ENCODE measurements around the gene TSR3.

TSR3 gene

DNA sequence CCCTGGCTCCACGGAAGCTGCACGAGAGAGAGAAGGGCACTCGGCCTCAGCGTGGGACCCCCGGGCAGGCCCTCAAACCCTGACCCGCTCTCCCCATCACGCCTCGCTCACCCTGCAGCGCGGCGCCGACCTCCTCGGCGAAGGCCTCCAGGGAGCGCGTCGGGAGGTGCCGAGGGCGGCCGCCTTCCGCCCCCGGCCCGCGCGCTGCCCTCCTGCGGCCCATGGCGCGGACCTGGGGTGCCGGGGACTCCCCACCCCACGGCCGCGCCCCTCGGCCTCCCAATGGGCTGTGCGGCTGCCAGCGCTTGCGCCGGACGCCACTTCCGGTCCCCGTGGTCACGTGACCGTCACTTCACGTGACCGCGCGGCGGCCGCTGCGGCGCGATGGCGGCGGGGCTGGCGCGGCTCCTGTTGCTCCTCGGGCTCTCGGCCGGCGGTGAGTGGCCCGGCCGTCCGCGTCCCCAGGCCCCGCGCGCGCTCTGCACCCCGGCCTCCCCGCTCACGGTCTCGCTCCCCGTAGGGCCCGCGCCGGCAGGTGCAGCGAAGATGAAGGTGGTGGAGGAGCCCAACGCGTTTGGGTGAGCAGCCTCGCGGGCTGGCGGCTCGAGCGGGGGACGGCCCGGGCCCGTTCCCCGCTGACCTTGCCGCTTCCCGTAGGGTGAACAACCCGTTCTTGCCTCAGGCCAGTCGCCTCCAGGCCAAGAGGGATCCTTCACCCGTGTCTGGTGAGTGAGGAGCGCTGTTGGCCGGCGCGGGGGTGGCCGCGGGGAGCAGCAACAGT, at the start of gene TSR3, which contains the start of gene GNPTG:
Gene TSR3, minus strand, starts transcription at position 297 of the 781 bp plus-strand sequence. Its CDS starts 74 bp downstream, at position 223.
Gene GNPTG, plus strand, starts transcription at position 350 of the 781 bp plus-strand sequence. Its CDS starts 35 bp downstream, at position 385.
- peak within 1 kb of the TSS; percentile 88 for H3K4me3 ChIP-seq (ENCODE audit: low read depth, low read length)

DNA sequence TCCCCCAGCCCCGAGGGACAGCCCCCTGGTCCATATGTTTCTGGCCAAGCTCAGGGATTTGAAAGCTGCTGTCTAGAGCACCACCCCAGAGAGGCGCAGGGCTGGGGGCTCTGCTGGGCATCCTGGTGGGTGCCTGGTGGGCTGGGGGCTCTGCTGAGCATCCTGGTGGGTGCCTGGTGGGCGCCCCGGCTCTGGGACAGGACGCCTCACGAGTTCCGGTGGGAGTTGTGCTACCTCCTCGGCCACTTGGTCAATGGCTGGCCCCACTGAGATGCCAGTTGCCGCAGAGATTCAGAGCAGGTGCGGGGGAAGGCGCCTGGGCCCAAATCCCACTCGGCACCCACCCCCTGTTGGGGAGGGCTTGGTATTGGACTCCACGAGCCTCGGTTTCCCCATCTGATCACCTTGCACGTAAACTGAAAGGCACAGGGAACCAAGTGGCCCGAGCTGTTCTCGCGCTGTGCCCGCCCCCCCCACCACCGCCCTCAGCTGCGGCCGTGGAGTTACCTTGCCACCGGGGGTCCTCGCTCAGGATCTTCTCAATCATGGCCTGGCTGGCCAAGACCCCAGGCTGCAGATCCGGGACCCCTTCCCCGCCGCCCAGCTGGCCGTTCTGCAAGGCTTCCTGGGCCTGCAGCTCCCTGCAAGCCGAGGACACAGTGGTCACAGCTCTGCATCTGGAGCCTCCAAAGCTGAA, 49.5 kb upstream of the TSR3 start:
- no peak overlapping the region for H3K4me3 ChIP-seq (ENCODE audit: low read depth, low read length)

DNA sequence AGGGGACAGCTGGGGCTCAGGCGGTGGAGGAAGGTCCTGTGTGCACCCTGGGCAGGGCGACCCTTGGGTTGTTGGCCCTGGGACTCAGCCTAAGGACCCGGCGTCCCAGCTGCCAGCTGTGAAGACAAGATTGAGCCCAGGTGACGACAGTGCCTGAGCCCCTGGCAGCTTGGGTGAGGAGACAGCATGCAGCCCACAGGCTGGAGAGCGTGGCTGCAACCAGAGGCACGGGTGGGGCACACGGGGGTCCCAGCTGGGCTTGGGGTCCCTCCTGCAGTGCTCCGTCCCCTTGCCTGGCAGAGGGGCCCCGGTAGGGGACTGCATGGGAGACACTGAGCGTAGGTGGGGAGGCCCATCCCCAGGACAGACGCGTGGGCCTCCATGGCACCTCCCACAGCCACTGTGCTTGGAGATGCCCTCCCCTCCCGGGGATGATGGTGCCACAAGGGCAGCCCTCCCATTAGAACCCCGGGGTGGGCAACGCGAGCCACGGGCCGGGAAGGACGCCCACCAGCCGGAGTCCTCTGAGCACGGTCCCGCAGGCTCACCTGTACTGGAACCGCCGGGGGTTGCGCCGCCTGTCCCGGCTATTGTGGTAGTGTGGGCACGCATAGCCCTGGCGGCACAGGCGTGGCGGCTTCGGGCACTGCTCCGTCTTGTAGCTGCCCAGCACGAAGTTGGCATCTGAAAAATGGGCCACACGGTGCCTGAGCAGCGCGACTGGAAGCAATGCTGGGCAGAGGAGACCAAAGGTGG, 47.3 kb upstream of the TSR3 start:
- H3K4me3 ChIP-seq (ENCODE audit: low read depth, low read length), result no peak overlapping the region

DNA sequence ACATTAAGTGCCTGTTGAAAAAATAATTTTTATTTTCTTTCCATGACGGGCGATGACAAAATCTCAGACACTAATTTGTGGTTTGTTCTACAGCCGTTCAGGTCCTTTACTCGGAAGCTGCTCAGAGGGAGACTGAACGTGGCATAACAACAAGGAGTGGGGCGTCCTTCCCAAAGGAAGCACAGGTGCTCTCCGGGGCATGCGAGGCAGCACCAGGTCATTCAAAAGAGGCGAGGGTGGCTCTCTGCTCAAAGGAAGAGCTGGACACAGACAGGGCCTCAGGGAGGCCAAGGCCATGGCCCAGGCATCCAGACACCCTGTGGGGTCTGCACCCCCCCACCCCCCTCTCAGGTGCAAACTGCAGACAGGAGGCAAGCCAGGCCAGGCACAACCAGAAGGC, 46.7 kb upstream of the TSR3 start:
- no peak overlapping the region for H3K4me3 ChIP-seq (ENCODE audit: low read depth, low read length)

DNA sequence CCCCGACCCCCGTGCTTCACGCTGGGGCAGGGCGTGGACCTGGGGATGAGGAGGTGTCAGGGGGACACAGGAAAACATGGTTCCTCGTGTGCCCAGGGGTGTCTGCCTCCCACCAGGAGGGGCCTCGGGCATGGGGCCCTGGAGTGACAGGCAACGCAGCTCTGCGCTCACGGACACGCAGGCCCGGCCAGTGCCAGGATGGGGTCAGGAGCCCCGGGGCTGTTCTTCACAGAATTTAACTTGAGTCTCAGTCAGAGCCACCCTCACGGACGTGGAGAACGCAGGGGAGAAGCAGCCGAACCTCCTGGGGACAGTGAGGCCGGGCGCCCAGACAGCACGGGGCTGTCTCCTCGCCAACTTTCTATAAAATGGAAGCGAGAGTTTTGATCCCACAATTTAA, 46.1 kb upstream of the TSR3 start:
- no peak overlapping the region for H3K4me3 ChIP-seq (ENCODE audit: low read depth, low read length)

DNA sequence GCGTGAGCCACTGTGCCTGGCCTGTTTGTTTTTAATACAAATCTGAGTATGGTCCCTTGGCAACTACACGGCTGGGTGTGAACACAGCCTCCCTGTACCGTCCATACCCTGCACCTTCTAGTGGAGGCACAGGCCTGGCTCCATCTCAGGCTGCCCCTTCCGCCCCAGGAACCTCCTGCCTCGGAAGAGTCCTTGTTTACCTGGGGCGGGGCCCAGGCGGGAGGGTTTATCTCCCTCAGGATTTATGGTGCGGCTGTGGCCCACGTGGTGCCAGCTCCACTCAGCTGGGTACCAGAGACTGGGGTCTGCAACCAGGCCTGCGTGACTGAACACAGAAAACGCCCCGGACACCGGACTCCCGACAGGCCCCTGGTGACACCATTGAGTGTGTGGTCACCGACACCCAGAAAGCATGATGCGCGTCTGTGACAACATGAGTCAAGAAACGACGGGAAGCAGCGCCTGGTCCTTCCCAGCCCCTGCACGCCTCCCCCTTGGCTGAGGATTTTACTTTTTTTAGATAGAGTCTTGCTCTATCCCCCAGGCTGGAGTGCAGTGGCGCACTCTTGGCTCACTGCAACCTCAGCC, 43.9 kb upstream of the TSR3 start:
- no peak overlapping the region for H3K4me3 ChIP-seq (ENCODE audit: low read depth, low read length)

DNA sequence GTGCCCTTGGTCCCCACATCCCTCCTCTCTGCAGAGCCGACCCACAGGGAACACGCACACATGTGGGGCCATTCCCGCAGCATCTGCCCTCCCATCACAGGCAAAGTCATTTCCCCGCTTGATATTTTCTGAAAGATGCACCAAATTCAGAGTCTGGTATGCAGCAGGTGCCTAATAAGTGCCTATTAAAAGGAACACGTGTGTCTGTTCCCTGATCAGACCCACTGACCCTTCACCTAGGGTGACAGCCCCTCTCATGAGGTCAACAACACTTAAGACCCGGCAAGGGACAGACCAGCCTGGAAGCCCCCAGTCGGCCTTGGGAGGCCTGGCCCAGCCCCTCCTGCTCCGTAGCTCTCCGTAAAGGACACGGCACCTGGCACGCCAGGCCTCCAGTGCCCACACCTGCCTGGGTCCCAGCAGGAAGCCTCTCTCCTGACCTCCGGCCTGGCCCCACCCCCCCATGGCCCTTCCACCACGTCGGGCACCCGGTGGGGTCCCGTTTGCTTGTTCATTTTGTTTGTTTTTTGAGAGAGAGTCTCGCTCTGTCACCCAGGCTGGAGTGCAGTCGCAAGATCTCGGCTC, 42.8 kb upstream of the TSR3 start:
- H3K4me3 ChIP-seq (ENCODE audit: low read depth, low read length), result no peak overlapping the region

DNA sequence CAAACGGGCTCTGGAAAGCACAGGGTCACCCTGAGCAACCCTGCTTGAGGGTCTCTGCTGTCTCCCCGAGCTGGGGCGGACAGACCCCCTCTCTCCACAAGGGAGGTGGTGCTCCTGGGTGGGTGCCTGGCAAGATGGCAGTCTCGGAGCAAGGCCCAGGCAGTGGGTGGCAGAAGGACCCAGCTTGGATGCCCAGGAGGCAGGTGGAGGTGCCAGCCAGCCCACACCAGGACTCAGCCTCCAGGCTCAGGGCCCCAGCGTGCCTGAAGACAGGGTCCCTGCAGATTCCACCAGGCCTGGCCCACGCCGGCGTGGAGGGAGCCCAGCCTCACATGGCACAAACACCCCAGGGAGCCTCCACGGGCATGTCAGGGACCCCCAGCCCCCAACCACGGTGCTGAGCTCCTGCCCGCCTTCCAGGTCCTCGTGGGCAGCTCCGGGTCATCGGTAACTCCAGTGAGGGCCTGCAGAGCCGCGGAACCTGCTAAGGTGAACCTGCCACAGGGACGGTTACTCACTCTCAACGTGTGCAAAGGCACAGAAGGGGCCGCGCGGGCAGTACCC, 42.0 kb upstream of the TSR3 start:
- no peak overlapping the region for H3K4me3 ChIP-seq (ENCODE audit: low read depth, low read length)

DNA sequence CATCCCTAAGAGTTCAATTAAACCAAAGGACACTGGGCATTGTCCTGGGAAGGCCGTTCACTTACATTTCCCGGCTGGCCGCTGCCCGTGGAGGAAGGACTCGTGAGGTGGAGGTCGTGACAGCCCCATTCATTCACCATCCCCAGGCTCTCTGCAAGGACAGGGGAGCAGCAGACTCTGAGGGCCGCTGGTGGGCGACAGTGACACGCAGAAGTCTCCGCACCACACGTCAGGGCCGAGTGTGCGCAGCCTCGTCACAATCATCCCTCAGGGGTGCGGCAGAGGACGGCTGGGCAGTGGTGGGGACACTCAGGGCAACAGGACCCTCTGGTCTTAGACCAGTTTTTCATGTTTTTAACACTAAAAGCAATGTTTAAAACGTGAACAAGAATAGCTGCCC, 41.1 kb upstream of the TSR3 start:
- no peak overlapping the region for H3K4me3 ChIP-seq (ENCODE audit: low read depth, low read length)

DNA sequence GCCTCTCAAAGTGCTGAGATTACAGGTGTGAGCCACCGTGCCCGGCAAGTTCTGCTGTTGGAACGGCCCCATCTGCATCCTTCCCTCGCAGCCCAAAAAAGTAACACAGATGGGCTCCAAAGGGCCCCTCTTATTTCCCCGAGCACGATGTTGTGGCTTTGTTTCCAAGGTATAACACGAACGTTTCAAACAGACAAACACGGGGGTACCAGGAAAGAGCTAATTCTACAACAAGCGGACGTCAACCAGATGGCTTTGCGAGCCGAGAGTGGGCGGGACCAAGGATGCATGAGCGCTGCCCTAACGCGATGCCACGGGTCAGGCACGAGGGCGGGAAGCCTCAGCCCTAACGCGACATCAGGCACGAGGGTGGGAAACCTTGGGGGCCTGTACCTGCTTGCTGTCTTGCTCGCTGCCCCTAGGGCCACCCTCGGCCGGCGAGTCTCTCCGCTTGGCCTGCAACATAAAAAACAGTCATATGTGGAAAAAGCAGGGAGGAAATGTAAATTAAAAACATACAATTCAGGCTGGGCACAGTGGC, 38.6 kb upstream of the TSR3 start:
- no peak overlapping the region for H3K4me3 ChIP-seq (ENCODE audit: low read depth, low read length)

DNA sequence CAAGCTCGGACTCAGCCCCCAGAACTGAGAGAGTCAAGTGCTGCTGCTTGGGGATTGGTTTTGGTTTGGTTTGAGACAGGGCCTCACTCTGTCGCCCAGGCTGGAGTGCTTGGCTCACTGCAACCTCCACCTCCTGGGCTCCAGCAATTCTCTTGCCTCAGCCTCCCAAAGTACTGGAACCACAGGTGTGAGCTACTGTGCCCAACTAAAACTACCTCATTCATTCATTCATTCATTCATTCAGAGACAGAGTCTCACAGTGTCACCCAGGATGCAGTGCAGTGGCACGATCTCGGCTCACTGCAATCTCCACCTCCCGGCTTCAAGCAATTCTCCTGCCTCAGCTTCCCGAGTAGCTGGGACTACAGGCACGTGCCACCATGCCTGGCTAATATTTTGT, 38.1 kb upstream of the TSR3 start:
- no peak overlapping the region for H3K4me3 ChIP-seq (ENCODE audit: low read depth, low read length)

DNA sequence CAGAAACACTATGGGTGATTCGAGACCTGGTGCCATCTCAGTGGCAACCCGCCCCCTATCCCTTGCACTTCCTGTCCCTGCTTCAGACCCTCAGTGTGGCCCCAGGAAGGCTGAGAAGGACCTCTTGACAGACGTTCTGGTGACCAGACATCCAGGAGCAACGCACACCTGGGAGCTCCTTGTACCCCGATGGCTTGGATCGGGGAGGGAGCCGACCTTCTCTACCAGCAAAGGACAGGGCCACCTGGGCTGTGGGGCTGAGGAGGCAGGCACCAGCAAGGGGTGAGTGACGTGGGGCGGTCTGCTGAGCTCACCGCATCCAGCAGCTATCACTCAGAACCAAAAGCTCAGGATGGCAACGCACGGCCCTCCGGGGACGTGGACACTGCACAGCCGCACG, 35.7 kb upstream of the TSR3 start:
- H3K4me3 ChIP-seq (ENCODE audit: low read depth, low read length), result no peak overlapping the region

DNA sequence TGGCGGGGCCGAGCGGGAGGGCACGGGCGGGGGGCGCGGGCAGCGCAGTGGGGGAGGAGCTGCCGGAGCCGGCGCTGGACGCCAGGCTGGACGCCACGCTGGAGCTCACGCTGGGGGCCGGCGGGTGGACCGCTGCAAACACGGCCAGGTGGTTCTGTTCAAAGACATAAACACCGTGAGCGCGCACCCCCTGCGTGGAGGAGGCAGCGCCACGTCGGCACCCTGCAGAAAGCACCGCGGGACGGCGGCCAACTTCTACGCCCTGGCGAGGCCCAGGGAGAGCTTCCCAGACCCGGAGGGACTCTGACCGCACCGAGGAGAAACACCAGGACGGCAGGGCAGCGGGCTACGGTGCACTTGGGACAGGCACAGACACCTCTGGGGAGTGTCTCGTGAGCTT, 33.6 kb upstream of the TSR3 start:
- H3K4me3 ChIP-seq (ENCODE audit: low read depth, low read length), result no peak overlapping the region

DNA sequence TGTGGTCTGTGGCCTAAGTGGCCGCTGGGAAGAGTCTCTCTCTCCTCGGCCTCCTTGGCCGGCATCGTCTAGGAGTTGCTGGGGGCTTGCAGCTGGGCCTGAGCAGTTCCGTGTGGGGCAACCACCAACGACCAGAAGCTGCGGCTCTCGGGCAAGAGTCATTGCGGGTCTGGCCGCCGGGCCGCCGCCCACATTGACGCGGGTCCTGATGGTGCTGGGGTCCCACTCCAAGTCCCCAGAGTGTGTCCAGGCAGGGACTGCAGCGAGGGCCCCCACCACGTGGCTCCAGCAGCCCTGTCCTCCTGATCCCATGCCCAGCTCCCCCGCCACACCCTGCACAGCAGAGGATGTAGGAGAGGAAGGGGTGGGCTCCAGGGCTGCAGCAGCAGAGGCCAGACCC, 31.9 kb upstream of the TSR3 start:
- no peak overlapping the region for H3K4me3 ChIP-seq (ENCODE audit: low read depth, low read length)

DNA sequence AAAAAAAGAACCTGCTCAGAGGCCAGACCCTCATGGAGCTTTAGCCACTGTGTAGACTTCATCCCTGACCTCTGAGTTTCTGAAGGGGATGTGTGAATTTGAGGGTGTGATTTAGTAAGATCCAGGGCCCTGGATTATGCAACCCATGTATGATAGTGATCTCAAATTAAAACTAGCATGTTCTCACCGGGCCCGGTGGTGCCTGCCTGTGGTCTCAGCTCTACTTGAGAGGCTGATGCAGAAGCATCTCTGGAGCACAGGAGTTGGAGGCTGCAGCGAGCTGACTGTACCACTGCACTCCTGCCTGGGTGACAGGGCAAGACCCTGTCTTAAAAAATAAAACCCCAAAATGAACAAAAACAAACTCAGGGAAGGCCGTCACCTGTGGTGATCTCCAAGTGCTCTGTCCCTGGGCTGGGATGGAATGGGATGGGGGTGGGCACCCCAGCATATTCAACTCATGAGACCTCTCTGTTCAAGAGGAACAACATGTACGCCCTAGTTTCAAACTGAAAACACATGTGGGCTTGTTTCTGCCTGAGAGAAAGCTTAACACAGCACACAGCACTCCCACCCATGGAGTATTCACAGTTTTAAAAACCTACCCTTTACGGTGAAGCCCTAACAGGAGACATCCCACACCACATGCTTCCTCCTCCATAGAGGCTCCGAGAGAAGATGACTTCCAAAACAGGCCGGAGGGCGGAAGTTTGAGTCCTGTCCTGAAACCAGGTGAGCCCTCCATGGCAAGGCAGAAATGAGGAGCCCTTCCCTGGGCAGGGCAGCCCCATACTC, 30.1 kb upstream of the TSR3 start:
- no peak overlapping the region for H3K4me3 ChIP-seq (ENCODE audit: low read depth, low read length)

DNA sequence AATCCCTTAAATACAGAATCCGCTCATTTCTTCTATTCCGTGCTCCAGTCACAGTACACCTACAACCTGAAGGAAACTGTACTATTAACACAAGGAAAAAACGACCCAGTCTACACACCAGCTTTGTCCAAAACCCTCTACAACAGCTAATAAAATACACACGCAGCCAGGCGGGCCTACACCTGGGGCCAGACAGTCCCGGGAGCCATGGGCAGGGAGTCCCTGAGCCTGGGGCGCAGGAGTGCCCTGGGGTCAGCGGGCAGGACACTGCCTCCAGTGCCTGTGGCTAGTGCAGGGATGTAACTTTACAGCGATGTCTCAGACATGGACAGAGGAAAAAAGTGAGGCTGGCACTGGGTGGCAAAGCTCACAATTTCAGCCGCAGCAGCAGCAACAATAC, 28.5 kb upstream of the TSR3 start:
- H3K4me3 ChIP-seq (ENCODE audit: low read depth, low read length), result peak overlapping the region; percentile 41

DNA sequence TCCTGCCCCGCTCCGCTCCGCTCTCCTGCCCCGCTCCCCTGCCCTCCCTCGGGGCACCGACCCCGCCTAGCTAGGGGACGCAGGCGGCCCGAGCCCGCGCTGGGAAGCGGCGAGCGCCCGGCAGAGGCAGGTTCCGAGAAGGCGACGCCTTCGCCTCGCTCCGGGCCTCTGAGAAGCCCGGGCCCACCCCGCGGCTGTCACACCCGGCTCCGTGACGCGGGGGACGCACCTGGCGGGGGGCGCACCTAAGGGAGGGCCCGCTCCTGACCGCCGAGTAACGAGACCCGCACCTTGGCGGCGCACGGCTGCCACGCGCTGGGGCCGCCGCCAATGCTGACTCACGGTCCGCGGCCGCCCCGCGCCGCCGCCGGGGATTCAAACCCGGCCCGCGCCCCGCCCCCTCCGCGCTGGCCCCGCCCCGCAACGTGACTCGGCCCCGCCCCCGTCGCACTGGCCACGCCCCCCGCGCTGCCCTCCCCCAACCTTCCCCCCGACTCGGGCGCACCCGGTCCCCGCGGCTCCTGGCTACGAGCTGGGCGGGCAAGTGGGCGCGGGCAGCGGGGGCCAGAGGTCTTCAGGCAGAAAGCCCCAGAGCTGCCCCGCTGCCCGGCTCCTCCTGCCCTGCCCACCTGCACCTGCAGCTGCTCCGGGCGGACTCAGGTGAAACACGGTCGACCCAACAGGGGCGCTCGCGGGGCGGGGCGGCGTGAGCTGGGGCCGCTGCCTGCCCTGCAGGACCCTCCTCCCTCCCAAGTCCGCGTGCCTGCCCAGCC, 27.8 kb upstream of the TSR3 start:
- H3K4me3 ChIP-seq (ENCODE audit: low read depth, low read length), result peak overlapping the region; percentile 73

DNA sequence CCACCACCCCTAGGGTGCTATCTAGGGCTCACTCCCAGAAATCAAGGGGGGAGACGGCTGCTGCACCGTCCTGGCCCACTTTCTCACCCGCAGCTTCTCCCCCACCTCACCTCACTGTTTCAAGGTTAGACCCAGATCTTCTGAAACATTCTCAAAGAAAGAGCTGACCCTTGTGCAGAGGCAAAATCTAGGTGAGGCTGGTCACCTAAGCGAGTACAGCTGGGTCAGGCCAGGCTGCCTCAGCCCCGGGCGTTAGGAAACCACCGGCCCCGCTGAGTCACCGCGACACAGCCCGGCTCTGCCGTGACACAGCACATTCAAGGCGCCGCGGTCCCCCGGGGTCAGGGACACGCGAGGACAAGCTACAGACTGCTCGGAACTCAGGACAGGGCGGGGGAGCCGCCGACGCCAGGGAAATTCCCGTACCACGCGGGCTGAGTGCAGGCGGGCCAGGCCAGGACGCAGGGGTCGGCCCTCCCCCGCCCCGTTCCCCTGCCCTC, 27.2 kb upstream of the TSR3 start:
- peak overlapping the region; percentile 73 for H3K4me3 ChIP-seq (ENCODE audit: low read depth, low read length)

Measured in iPS-11a (cell line).